Stimulated activated CD8-positive, alpha-beta memory T cell treated with anti-CD3 and anti-CD28 coated beads, Interleukin-15, amount 100 ng/mL, for 24 hours (primary cell): ENCODE results near the gene ARHGEF7.
"Not testable (repeated sequence)": the region's sequence is repeated elsewhere in the genome, so short reads cannot be mapped to it uniquely, and the experiment has no call there.

ENCODE experiments used
- DNase-seq: peaks from one replicate; pipeline ENCODE4 v3.0.0-alpha.2; 2020; ENCODE audit warnings: low read depth

The ARHGEF7 gene

DNA sequence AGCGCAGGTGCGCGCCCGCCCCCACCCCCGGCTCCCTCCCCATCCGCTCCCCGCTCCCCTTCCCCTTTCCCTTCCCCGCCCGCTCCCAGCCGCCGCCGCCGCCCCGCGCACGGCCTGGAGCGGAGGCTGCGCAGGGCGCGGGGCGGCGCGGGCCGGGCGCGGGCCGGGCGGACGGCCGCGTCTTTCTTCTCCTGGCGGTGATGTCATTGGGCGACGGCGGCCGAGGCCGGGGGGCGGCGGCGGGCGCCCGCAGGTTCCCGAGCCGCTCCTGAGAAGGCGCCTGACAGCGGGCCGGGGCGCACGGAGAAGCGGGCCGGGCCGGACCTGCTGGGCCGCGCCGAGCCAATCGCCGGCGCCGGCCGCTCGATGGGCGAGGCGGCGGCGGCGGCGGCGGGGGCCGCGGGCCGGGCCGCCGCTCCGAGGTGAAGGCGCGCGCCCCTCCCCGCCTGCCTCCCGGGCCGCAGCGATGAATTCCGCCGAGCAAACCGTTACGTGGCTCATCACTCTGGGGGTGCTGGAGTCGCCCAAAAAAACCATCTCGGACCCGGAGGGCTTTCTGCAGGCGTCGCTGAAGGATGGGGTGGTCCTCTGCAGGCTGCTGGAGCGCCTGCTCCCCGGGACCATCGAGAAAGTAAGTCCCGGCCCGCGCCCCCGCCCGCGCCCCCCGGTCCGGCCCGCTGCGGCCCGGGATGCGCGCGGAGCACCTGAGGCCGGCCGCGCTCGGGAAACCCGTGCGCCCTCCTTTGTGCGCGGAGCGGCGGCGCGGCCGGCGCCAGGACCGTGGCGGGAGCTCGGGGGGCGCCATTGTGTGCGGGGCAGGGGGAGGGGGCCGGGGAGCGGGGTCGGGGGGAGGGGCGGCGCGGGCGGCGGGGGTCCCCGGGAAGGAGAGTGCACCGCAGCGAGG, at the start of gene ARHGEF7:
ARHGEF7 (plus strand) TSS at position 250 of the 904 bp plus-strand sequence; CDS start at position 467, 217 bp downstream.
- DNase-seq, result no peak

- no peak for DNase-seq
These were observed 49.4 kb upstream of the ARHGEF7 start for GRCh38 chr13:111065698-111066097.

- no peak for DNase-seq
These were observed 48.6 kb upstream of the ARHGEF7 start for GRCh38 chr13:111066544-111066943.

DNA sequence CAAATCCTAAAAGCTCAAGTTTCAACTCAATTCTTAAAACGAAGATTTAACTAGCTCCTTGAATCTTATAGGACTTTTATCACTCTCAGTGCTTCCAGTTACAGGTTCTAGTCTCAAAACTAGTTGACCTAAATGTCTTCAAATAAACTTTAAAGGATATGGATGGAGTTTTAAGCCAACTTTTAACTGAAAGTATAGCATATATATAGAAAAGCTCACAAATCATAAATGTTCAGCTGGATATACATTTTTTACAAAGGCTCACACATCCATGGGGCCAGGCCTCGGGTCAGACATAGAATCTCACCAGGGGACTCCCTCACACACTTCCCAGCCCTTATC, 47.1 kb upstream of the ARHGEF7 start:
- no peak for DNase-seq

- not testable (repeated sequence) for DNase-seq
These were observed 44.0 kb upstream of the ARHGEF7 start for GRCh38 chr13:111071120-111071519.

DNA sequence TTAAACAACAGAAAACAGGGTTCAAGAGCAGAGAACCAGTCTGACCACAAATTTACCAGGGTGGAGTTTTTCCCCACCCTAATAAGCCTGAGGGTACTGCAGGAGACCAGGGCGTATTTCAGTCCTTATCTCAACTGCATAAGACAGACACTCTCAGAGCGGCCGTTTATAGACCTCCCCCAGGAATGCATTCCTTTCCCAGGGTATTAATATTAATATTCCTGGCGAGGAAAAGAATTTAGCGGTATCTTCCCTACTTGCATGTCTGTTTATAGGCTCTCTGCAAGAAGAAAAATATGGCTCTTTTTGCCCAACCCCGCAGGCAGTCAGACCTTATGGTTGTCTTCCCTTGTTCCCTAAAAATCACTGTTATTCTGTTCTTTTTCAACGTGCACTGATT, 43.6 kb upstream of the ARHGEF7 start:
- DNase-seq, result not testable (repeated sequence)

DNA sequence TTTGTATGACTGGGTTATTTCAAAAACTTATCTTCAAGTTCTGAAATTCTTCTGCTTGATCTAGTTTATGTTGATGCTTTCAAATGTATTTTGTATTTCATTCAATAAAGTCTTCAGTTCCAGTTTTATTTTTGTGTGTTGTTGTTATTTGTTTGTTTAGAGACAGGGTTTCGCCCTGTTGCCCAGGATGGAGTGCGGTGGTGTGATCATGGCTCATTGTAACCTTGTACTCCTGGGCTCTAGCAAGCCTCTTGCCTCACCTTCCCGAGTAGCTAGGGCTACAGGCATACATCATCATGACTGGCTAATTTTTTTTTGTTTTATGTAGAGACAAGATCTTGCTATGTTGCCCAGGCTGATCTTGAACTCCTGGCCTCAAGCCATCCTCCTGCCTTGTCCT, 40.3 kb upstream of the ARHGEF7 start:
- no peak for DNase-seq

GRCh38 chr13:111076155-111077013, 38.7 kb upstream of the ARHGEF7 start:
- no peak for DNase-seq

DNA sequence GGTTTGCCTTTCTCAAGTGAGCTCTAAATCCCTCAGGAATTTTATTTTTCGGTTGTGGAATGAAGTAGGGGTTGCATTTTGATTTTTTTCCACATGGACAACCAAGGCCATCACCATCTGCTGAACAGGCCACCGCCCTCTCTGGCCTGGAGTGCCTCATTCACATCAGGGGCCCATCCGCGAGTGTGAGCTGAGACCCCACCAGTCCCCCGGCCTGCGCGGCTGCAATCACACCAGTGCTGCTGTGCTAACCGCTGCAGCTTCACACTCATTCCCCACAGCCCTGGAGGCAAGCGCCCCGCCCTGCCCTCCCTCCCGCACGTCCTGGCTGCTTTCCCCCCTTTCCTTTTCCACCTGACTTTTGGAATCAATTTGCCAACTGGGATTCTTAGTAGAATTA, 35.7 kb upstream of the ARHGEF7 start:
- DNase-seq, result no peak

- no peak for DNase-seq
These were observed 34.5 kb upstream of the ARHGEF7 start for GRCh38 chr13:111080642-111081041.

- DNase-seq, result no peak
These were observed 32.9 kb upstream of the ARHGEF7 start for GRCh38 chr13:111082240-111082639.

GRCh38 chr13:111082769-111083168, 32.3 kb upstream of the ARHGEF7 start:
- not testable (repeated sequence) for DNase-seq

DNA sequence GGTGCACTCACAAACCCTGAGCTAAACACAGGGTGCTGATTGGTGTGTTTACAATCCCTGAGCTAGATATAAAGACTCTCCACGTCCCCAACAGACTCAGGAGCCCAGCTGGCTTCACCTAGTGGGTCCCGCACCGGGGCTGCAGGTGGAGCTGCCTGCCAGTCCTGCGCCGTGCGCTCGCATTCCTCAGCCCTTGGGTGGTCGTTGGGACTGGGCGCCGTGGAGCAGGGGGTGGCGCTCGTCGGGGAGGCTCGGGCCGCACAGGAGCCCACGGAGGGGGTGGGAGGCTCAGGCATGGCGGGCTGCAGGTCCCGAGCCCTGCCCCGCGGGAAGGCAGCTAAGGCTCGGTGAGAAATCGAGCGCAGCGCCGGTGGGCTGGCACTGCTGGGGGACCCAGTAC, 31.4 kb upstream of the ARHGEF7 start:
- not testable (repeated sequence) for DNase-seq

GRCh38 chr13:111090169-111090568, 24.9 kb upstream of the ARHGEF7 start:
- no peak for DNase-seq

GRCh38 chr13:111092685-111093084, 22.4 kb upstream of the ARHGEF7 start:
- DNase-seq, result no peak

DNA sequence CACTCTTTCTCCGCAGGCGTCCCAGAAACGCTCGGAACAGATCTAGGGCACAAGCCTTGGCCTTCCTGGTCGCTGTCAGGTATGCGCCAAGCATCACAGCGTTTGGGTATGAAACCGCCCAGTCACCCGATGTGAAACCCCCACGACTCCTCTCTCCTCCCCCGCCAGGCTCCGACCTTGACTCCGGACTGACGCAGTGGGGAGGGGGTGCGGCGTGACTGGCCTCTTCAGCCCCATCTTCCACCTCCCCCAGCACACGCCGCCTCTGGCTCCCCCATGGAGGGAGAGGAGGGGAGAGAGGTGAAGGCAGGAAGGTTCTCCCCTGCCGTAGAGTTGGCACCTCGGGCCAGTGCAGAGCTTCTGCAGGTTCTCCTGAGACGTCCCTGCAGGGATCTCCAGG, 22.0 kb upstream of the ARHGEF7 start:
- DNase-seq, result no peak

GRCh38 chr13:111093634-111094033, 21.5 kb upstream of the ARHGEF7 start:
- no peak for DNase-seq

GRCh38 chr13:111095031-111095840, 19.9 kb upstream of the ARHGEF7 start:
- DNase-seq, result no peak

DNA sequence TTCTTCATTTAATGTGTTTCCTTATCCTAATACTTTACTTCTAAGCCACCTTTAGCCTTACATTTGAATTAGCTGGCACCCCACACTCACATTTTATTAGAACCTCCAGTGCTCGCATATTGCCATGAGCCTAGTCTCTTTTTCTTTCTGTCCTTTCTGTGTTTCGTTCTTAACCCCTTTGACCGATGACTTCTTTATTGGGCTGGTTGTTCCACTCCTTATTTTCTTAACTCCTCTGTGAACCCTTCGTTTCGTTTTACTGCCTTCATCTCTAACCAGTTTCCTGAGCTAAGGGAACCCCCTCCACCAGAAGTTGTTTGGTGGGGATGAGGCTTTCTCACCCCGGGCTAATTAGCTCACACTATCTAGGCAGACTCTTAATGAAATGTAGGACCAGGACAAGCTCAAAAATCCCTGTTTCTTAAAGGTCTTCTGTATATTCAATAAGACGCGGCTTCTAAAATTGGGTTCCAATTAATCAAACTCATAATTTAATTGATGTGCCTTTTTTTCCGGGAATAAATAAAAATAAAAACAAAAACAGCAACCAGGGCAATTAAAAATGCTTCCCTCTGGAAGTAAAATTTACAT, 19.1 kb upstream of the ARHGEF7 start:
- DNase-seq, result no peak

DNA sequence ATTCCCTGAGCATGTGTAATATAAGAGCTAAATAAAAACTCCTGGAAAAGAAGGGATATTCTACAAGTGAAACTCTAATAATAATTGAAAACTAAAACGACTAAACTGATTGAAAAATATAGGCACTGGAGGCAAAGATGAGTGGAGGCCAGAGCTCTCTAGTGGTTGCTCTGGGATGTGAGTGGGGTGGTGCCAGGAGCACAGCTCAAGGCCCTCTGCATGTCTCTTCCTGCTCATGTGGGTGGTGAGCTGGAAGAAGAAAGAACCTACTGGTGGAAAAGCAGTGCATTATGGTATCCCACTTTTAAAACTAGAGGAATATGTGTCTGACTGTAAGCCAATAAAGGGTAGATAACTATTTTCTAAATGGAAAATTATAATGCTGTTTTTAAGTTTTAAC, 15.8 kb upstream of the ARHGEF7 start:
- no peak for DNase-seq

DNA sequence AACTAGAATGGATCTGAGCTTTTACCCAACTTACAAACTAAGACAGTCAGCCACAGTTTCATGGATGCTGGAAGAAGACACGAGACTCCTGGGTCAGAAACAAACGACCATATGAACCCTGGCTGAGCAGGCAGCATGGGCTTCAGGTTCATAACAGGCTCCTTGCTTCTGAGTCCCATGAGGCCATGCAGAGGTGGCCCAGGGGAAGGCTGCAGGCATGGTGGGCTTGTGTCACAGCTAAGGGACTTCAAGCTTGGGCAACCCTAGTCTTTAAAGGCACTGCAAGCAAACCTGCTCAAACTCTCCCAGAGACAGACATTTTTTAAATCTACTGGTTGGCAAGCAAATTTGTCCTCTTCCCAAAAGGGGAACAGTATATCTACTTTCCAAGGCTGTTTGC, 5.1 kb upstream of the ARHGEF7 start:
- no peak for DNase-seq
